Measurements from ENCODE around the gene SPINT2.
"Not testable (repeated sequence)": the region's sequence is repeated elsewhere in the genome, so short reads cannot be mapped to it uniquely, and the experiment has no call there.

The SPINT2 gene

DNA sequence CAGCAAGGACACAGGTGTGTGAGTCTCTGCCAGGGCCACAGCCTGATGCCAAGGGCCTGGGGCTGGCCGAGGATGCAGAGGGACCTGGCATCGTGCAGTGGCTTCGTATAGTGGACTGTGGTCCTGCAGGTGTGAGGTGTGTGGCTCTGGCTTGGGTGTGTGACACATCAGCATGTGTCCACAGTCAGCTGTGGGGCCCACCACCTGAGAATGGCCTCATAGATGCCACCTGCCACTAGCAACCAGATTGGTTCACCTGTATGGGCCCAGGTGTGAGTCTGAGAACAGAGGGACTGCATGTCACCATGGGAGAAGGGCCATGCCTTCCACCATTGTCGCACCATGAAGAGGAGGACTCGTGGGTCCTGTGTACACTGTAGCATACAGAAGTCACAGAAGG, 10.6 kb upstream of the SPINT2 start:
- no peaks in the 10 kb centered on the region for H3K36me3 ChIP-seq (ENCODE audit: insufficient read depth, low read length)
- no peaks in the 10 kb centered on the region; the same call in 1 of the 2 replicates for H3K27me3 ChIP-seq (ENCODE audit: insufficient read depth, low read length)
- H3K9me3 ChIP-seq (ENCODE audit: low read length), result no peaks in the 10 kb centered on the region
- H3F3A ChIP-seq (ENCODE audit: insufficient read depth, low read length), result no peaks in the 10 kb centered on the region
- H2AFZ ChIP-seq (ENCODE audit: low read length), result no peak overlapping the region
- no peak overlapping the region for H3K4me2 ChIP-seq (ENCODE audit: low read length)
- H3K4me3 ChIP-seq (ENCODE audit: low read depth, low read length, poor library complexity, severe bottlenecking), result no peak overlapping the region
- no peaks in the 10 kb centered on the region for H4K20me1 ChIP-seq (ENCODE audit: insufficient read depth, low read length)
- TF ChIP-seq EZH2 (IDR thresholded peaks at IDR 0.05; ENCODE audit: borderline replicate concordance, low read length), result no peak
- TF ChIP-seq, protein P1, sequence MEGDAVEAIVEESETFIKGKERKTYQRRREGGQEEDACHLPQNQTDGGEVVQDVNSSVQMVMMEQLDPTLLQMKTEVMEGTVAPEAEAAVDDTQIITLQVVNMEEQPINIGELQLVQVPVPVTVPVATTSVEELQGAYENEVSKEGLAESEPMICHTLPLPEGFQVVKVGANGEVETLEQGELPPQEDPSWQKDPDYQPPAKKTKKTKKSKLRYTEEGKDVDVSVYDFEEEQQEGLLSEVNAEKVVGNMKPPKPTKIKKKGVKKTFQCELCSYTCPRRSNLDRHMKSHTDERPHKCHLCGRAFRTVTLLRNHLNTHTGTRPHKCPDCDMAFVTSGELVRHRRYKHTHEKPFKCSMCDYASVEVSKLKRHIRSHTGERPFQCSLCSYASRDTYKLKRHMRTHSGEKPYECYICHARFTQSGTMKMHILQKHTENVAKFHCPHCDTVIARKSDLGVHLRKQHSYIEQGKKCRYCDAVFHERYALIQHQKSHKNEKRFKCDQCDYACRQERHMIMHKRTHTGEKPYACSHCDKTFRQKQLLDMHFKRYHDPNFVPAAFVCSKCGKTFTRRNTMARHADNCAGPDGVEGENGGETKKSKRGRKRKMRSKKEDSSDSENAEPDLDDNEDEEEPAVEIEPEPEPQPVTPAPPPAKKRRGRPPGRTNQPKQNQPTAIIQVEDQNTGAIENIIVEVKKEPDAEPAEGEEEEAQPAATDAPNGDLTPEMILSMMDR (IDR thresholded peaks at IDR 0.05; ENCODE audit: low read length), result no peak
- no peaks in the 10 kb centered on the region for H3K9me2 ChIP-seq (ENCODE audit: low read depth, low read length)
- no peak overlapping the region for H3K9ac ChIP-seq (ENCODE audit: low read length)
- H3K4me1 ChIP-seq (ENCODE audit: insufficient read depth, low read length, severe bottlenecking), result no peaks in the 10 kb centered on the region
- H3K27ac ChIP-seq (ENCODE audit: low read depth, low read length, poor library complexity, severe bottlenecking), result no peak overlapping the region
- H3K79me2 ChIP-seq (ENCODE audit: insufficient read depth, low read length), result no peaks in the 10 kb centered on the region

DNA sequence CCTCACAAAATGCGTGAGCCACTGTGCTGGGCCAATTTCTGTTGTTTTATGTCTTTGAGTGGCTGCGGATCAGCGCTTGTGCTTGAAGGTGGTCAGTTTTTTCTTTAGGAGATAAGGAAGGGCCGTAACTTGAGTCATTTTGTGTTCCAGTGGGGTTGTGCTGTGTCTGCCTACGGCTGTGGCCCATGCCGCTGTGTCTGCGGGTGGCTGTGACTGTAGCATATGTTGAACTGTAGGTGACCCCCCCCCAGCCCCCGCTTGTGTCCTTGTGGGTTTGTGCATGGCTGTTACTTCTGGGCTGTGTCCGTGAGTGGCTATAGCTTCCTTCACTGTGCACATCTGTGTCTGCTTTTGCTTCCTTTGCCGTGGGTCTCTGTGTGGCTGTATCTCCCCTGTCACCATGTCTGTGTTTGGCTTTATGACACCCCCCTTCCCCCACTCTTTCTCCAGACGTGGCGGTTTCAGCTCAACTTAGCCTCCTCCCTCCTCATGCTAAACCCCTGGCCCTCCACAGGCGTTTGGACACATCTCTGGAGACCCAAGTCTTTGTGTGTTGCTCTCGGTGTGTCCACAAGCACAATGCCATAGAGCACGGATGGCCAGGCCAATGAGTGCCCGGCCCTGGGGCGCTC, 8.9 kb upstream of the SPINT2 start:
- Histone ChIP-seq H3K79me2 (ENCODE audit: insufficient read depth, low read length) (no peaks in the 10 kb centered on the region), H3K9me2 (ENCODE audit: low read depth, low read length) (no peaks in the 10 kb centered on the region), H3K4me3 (ENCODE audit: low read depth, low read length, poor library complexity, severe bottlenecking) (no peak overlapping the region), H4K20me1 (ENCODE audit: insufficient read depth, low read length) (no peaks in the 10 kb centered on the region), H2AFZ (ENCODE audit: low read length) (no peak overlapping the region), H3K27me3 (ENCODE audit: insufficient read depth, low read length) (no peaks in the 10 kb centered on the region; the same call in 1 of the 2 replicates), H3F3A (ENCODE audit: insufficient read depth, low read length) (no peaks in the 10 kb centered on the region), H3K9ac (ENCODE audit: low read length) (no peak overlapping the region), H3K4me1 (ENCODE audit: insufficient read depth, low read length, severe bottlenecking) (no peaks in the 10 kb centered on the region), H3K36me3 (ENCODE audit: insufficient read depth, low read length) (no peaks in the 10 kb centered on the region), H3K9me3 (ENCODE audit: low read length) (no peaks in the 10 kb centered on the region), H3K27ac (ENCODE audit: low read depth, low read length, poor library complexity, severe bottlenecking) (no peak overlapping the region), H3K4me2 (ENCODE audit: low read length) (no peak overlapping the region)
- TF ChIP-seq, protein P1 (IDR thresholded peaks at IDR 0.05; ENCODE audit: low read length), result no peak
- TF ChIP-seq EZH2 (IDR thresholded peaks at IDR 0.05; ENCODE audit: borderline replicate concordance, low read length), result no peak

DNA sequence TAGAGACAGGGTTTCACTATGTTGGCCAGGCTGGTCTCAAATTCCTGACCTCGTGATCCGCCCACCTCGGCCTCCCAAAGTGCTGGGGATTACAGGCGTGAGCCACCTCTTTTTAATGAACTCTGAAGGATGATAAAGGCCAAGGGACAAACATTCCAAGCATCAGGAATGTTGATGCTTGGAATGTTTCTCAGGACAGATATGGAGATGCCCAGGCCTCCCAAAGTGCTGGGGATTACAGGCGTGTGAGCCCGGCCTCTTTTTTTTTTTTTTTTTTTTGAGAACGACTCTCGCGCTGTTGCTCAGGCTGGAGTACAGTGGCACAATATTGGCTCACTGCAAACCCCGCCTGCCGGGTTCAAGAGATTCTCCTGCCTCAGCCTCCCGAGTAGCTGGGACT, 2.4 kb upstream of the SPINT2 start:
- H3K27ac ChIP-seq (ENCODE audit: low read depth, low read length, poor library complexity, severe bottlenecking); H4K20me1 ChIP-seq (ENCODE audit: insufficient read depth, low read length); H2AFZ ChIP-seq (ENCODE audit: low read length); H3K4me2 ChIP-seq (ENCODE audit: low read length); H3K9me2 ChIP-seq (ENCODE audit: low read depth, low read length); H3K9ac ChIP-seq (ENCODE audit: low read length); H3K36me3 ChIP-seq (ENCODE audit: insufficient read depth, low read length); H3F3A ChIP-seq (ENCODE audit: insufficient read depth, low read length); H3K9me3 ChIP-seq (ENCODE audit: low read length); H3K4me3 ChIP-seq (ENCODE audit: low read depth, low read length, poor library complexity, severe bottlenecking); H3K27me3 ChIP-seq (ENCODE audit: insufficient read depth, low read length): not testable (repeated sequence)
- peaks cover 23% of the 10 kb centered on the region for H3K4me1 ChIP-seq (ENCODE audit: insufficient read depth, low read length, severe bottlenecking)
- H3K79me2 ChIP-seq (ENCODE audit: insufficient read depth, low read length), result peaks cover 10% of the 10 kb centered on the region; the same call in 1 of the 2 replicates

Data from OCI-LY1 (cell line).